K562 treated with DMSO at 1 percent for 12 hours (cell line): ENCODE data around the gene GNB3. TPM values are rescaled to one million over a fixed set of nuclear protein-coding genes. Genes with fewer than 3 reads are reported as not detected.

Experiments
- total RNA-seq: library from RNA; unstranded; fragments of 300-600 nt; gene quantifications from 2 replicates; pipeline ENCODE4 v1.2.3, GENCODE V29; 2022; ENCODE audit not compliant: insufficient read depth

Gene GNB3
- 3.0 and 3.1 TPM in 2 replicates for total RNA-seq

DNA sequence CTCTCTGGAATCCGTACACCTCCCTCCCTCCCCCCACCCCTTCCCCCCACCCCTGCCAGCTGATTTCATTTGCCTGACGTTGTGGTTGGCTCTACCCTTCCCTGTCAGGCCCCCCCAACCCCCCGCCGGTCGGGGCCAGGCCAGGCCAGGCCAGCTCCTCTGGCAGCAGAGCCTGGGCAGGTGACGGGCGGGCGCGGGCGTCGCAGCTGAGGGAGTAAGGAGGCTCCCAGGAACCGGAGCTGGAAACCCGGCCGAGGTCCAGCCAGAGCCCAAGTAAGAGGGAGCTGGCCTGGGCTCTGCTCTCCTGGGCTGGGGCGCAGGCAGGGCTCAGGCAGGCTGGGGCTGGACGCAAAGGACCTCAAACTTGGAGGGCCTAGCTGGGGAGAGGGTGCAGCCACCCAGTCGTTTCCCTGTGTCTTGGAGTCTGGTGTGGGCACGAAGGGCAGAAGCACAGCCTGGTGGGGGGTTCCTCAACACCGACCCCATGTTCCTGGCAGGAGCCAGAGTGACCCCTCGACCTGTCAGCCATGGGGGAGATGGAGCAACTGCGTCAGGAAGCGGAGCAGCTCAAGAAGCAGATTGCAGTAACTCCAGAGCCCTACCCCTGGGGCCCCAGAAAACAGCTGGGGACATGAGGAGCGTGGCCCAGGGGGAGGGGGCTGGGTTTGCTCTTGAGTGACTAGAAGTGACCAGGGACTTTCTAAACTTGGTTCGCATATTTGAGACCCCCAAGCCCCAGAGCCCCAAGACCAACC lies at the start of gene GNB3:
Gene GNB3 (plus strand): TSS at position 165 of the 755 bp plus-strand sequence. CDS start 363 bp downstream, at position 528.

DNA sequence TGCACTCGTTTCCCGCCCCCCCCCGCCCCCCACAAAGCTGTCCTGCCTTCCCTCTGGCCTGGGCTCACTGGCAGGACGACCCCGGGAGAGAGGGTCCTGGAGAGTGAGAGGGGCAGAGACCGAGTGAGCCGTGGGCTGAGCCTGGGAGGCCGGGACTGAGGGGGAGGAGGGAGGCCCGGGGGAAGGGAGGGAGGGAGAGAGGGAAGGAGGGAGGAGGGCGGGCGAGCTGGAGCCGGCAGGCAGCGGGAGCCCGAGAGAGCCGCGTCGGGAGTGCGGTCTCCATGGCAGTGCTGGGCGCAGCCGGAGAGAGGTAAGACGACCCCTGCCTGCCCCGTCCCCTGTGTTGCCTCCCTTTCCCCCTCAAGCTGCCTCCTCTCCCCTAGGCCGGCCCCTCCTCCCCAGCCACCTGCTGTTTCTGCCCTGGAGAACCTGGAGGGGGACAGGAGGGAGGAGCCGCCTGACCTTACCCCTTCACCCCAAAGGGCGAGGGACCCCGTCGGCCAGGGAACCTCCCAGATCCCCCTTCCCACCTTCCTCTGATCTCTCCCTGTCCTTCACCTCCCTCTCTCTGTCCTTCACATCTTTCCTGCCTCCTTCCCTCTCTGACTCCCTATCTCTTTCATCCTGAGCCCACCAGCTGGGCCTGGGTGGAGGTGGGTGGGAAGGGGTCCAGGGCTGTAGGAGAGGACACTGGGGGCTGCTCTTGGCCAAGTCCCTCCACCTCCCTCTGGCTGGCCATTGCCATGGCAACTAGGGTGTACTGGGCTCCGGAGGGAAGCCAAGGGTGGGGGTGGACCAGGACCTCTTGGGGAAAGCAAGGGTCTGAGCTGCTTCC lies 18.9 kb upstream of the GNB3 start, which contains the start of gene GPR162:
Gene GPR162 (plus strand): TSS at position 231 of the 835 bp plus-strand sequence. CDS start 2,078 bp downstream, outside the sequence.

GRCh38 chr12:6827982-6828780 lies 12.5 kb upstream of the GNB3 start, which contains the start of gene P3H3:
TSS of gene P3H3 (plus strand) at chr12:6828407. CDS start at chr12:6828441, 34 bp downstream.

GRCh38 chr12:6851153-6851920 lies 10.6 kb downstream of the GNB3 start, which contains the start of gene CDCA3:
TSS of gene CDCA3 (minus strand) at chr12:6851286. CDS start at chr12:6850952, 334 bp downstream.

DNA sequence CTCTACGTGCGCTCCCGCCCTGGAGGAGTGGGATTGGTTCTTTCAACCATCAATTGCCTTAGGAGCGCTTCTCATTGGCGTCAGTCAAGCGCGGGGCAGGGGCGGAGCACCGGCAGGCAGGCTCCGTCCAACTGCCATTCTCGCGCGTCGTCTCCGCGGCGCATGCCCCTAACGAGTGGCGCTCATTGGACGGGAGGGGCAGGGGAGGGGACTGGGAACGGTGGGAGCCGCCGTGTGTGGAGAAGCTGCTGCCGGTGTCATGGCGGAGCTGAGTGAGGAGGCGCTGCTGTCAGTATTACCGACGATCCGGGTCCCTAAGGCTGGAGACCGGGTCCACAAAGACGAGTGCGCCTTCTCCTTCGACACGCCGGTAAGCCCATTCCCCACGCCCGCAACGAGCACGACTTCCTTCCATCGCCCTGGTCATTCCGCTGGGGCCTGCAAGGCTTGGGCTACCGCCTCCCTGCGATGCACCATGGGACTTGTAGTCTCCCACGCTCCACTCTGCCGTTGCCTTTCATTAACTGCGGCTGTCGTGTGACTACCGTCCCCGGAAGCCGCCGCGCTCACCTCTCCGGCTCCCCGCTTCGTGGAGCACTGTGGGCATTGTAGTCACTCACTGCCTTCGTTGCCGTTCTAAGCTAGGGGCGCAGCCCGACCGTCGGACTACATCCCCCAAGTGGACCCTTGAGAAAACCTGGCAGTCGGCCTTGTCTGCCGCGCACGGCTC lies 11.4 kb downstream of the GNB3 start, which contains the start of gene USP5:
Gene USP5 (plus strand): TSS at position 230 of the 730 bp plus-strand sequence. CDS start 30 bp downstream, at position 260.

GRCh38 chr12:6867413-6868210 lies 26.9 kb downstream of the GNB3 start, which contains the start of gene TPI1:
TSS of gene TPI1 (plus strand) at chr12:6867531. CDS start at chr12:6867567, 36 bp downstream.

DNA sequence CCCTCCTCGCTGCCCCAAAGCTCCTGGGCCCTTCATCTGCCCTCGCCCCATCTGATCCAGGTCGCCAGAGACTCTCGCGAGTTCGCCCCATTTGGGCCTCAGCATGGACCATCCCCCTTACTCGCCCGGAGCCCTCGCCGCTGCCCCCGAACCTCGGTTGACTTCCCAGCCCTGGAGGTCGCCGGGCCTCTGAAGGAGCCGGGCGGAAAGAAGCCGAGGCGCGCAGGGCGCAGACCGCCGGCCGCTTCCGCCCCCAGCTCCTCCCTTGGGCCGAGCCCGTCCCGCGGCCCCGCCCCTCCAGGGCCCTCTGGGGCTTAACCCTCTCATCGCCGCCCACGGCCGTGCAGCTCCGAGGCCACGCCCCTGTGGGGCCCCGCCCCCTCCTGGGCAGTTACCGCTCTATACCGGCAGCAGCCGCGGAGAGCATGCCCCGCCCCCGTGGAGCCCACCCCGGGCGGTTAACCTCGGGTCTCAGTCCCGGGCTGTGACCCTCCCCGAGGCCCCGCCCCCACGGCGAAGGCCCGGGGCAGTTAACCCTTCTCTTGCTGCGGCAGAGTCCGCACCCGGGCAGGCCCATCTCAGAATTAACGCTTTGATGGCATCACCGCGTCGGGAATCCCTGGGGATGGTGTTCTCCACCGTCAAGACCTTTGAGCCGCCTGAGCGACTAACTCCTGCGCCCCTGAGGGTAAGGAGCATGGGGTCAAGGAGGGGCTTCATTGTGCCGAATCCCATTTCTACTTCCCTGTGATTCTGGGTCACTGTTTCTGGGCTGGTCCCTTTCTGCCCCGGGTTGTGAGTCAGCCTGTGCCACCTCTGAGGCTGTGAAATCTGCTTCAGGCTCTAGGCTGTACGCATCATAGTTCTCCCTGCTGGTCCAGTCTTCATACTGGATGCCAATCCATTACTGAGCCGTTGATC lies 32.6 kb downstream of the GNB3 start, which contains the start of gene SPSB2:
Gene SPSB2 (minus strand): TSS at position 210 of the 921 bp plus-strand sequence. CDS start 402 bp downstream, outside the sequence.

Other genes starting within 250 kb of the GNB3 start
- 176 and 289 TPM in 2 replicates for gene CHD4, start 233.5 kb upstream of the GNB3 start, total RNA-seq
- 4.9 and 11.5 TPM in 2 replicates for gene LPAR5, start 205.0 kb upstream of the GNB3 start, total RNA-seq
- gene ACRBP, start 193.5 kb upstream of the GNB3 start, total RNA-seq, result 4.4 and 7.7 TPM in 2 replicates
- 22.3 and 34.4 TPM in 2 replicates for gene ING4, start 177.8 kb upstream of the GNB3 start, total RNA-seq
- gene ZNF384, start 151.6 kb upstream of the GNB3 start, total RNA-seq, result 7.5 and 38.1 TPM in 2 replicates
- gene PIANP, start 140.1 kb upstream of the GNB3 start, total RNA-seq, result not detected in 2 replicates
- gene COPS7A, start 116.9 kb upstream of the GNB3 start, total RNA-seq, result 21.1 and 32.5 TPM in 2 replicates
- gene MLF2, start 87.8 kb upstream of the GNB3 start, total RNA-seq, result 133 and 149 TPM in 2 replicates
- gene PTMS, start 74.6 kb upstream of the GNB3 start, total RNA-seq, result 336 and 424 TPM in 2 replicates
- 0.92 and 1.6 TPM in 2 replicates for gene LAG3, start 68.4 kb upstream of the GNB3 start, total RNA-seq
- gene CD4, start 51.4 kb upstream of the GNB3 start, total RNA-seq, result 0.70 TPM in 1 of 2 replicates, not detected in the other
- 2.0 and 3.7 TPM in 2 replicates for gene GPR162, start 19.1 kb upstream of the GNB3 start, total RNA-seq
- gene P3H3, start 12.5 kb upstream of the GNB3 start, total RNA-seq, result 17.7 and 18.5 TPM in 2 replicates
- 32.5 and 43.7 TPM in 2 replicates for gene CDCA3, start 10.4 kb downstream of the GNB3 start, total RNA-seq
- gene USP5, start 11.2 kb downstream of the GNB3 start, total RNA-seq, result 45.6 and 61.5 TPM in 2 replicates
- gene TPI1, start 26.6 kb downstream of the GNB3 start, total RNA-seq, result 410 and 515 TPM in 2 replicates
- 5.4 and 6.6 TPM in 2 replicates for gene SPSB2, start 32.4 kb downstream of the GNB3 start, total RNA-seq
- 4.7 and 13.1 TPM in 2 replicates for gene LRRC23, start 63.9 kb downstream of the GNB3 start, total RNA-seq
- gene ENO2, start 73.7 kb downstream of the GNB3 start, total RNA-seq, result 29.5 and 40.4 TPM in 2 replicates
- 15.3 and 39.8 TPM in 2 replicates for gene ATN1, start 87.0 kb downstream of the GNB3 start, total RNA-seq
- not detected in 2 replicates for gene RNU7-1, start 102.9 kb downstream of the GNB3 start, total RNA-seq
- gene C12orf57, start 103.1 kb downstream of the GNB3 start, total RNA-seq, result 403 and 716 TPM in 2 replicates
- gene PTPN6, start 110.4 kb downstream of the GNB3 start, total RNA-seq, result 8.0 and 8.3 TPM in 2 replicates
- 261 and 278 TPM in 2 replicates for gene PHB2, start 129.7 kb downstream of the GNB3 start, total RNA-seq
- gene EMG1, start 130.0 kb downstream of the GNB3 start, total RNA-seq, result 14.9 and 18.5 TPM in 2 replicates
- gene LPCAT3, start 177.6 kb downstream of the GNB3 start, total RNA-seq, result 13.6 and 38.4 TPM in 2 replicates
- 2.8 TPM in 1 of 2 replicates, not detected in the other for gene C1S, start 219.8 kb downstream of the GNB3 start, total RNA-seq